Right lobe of liver (tissue), 6 donors: Measurements from ENCODE around the gene SHC3. TPM values are rescaled to one million over a fixed set of nuclear protein-coding genes. Genes with fewer than 3 reads are reported as not detected.

Experiments used
- ATAC-seq, 4 donors: fragments of 200-7000 bp; cut with Tn5 transposase; one replicate each; pipeline ENCODE4 v1.9.1; 2020; ENCODE audit warnings: mild to moderate bottlenecking in 4 of 4, moderate library complexity in 4 of 4
- DNase-seq, 3 donors: peaks; one replicate each; pipeline ENCODE4 v3.0.0-alpha.2; 2020
- H3K27ac ChIP-seq, 3 donors: fragments of 200-600 bp; one replicate each; pipeline ENCODE4 v1.8.0; 2022
- H3K27me3 ChIP-seq, 2 donors: fragments of 200-600 bp; one replicate each; pipeline ENCODE4 v1.8.0; 2022
- H3K36me3 ChIP-seq, 4 donors: fragments of 200-600 bp; sonication (generic) in 1 of 4; one replicate each; pipeline versions ENCODE4 v1.5.1 to v1.8.0; 2017 to 2022; ENCODE audit warnings: control low read depth in 1 of 4
- H3K4me1 ChIP-seq, 4 donors: fragments of 200-600 bp; sonication (generic) in 1 of 4; one replicate each; pipeline versions ENCODE4 v1.5.1 to v1.8.0; 2017 to 2022; ENCODE audit warnings: control low read depth in 1 of 4
- H3K4me3 ChIP-seq, 3 donors: fragments of 200-600 bp; one replicate each; pipeline ENCODE4 v1.8.0; 2022
- H3K9me3 ChIP-seq, 4 donors: fragments of 200-600 bp; sonication (generic) in 1 of 4; one replicate each; pipeline versions ENCODE4 v1.5.1 to v1.8.0; 2017 to 2022; ENCODE audit warnings: control low read depth in 1 of 4
- POLR2A ChIP-seq: fragments of 450-650 bp; IDR thresholded peaks from one replicate; pipeline ENCODE4 v1.6.1; 2017; ENCODE audit warnings: antibody characterized with exemption, mild to moderate bottlenecking
- WGBS: methylation state at CpG from one replicate; pipeline ENCODE4 v1.1.6; 2018; ENCODE audit warnings: low coverage, low lambda C conversion rate; ENCODE audit not compliant: insufficient coverage; ENCODE audit errors: missing lambda C conversion rate; 5-methylcytosine and 5-hydroxymethylcytosine counted together
- intact Hi-C, 2 donors: fragments of 100-400 bp; cut with DNase I; formaldehyde crosslinking; loops; one replicate each; pipeline versions ENCODE4 v1.11.2 to v1.14.1; 2022
- total RNA-seq, 6 experiments: library from RNA; depleted of rRNA in 2 of 6; stranded (reverse); fragments of >200 nt in 2 of 6; fragmentation: NEBNext Ultra II Directional in 3 of 6; extraction: Animal tissue kit (Norgen Biotek cat#: 25700) in 3 of 6; gene quantifications; one replicate each; pipeline versions ENCODE4 v1.1.0 to v1.2.4, GENCODE V29; 2016 to 2023
- TF ChIP-seq, protein P1 (sequence below), 4 donors: fragments of 200-600 bp in 3 of 4; fragments of 450-650 bp in 1 of 4; IDR thresholded peaks; one replicate each; pipeline versions ENCODE4 v1.5.1 to v1.8.0; 2016 to 2022; ENCODE audit warnings: antibody characterized with exemption in 4 of 4, mild to moderate bottlenecking in 2 of 4
- donor health status: DM: no; HTN: yes; CAD: no.
- donor health status: DM: no; HTN: no; CAD: no.
- donor health status: DM: no; HTN: no; CAD: no.
- donor health status: DM: no; HTN: yes; CAD: no.
- donor health status: DM: no; HTN: yes; CAD: no.

SHC3 gene
- total RNA-seq, 6 experiments from 2014 or later = 0.05 to 0.35 (median 0.17) TPM

- Histone ChIP-seq H3K27me3 (no peaks in the 10 kb centered on the region), H3K4me3 (no peak overlapping the region), H3K9me3 (no peaks in the 10 kb centered on the region), H3K4me1 (no peaks in the 10 kb centered on the region), H3K36me3 (no peaks in the 10 kb centered on the region), H3K27ac (no peak overlapping the region)
- WGBS = 87% methylated on average over 3 of the region's 3 CpGs
- intact Hi-C loops = no loop called here
- DNase-seq = no peak
- ATAC-seq = no peak
- TF ChIP-seq, protein P1, sequence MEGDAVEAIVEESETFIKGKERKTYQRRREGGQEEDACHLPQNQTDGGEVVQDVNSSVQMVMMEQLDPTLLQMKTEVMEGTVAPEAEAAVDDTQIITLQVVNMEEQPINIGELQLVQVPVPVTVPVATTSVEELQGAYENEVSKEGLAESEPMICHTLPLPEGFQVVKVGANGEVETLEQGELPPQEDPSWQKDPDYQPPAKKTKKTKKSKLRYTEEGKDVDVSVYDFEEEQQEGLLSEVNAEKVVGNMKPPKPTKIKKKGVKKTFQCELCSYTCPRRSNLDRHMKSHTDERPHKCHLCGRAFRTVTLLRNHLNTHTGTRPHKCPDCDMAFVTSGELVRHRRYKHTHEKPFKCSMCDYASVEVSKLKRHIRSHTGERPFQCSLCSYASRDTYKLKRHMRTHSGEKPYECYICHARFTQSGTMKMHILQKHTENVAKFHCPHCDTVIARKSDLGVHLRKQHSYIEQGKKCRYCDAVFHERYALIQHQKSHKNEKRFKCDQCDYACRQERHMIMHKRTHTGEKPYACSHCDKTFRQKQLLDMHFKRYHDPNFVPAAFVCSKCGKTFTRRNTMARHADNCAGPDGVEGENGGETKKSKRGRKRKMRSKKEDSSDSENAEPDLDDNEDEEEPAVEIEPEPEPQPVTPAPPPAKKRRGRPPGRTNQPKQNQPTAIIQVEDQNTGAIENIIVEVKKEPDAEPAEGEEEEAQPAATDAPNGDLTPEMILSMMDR (IDR thresholded peaks at IDR 0.05) = no peak
- TF ChIP-seq POLR2A = no peak
Measured at GRCh38 chr9:89149726-89150125, 28.9 kb downstream of the SHC3 start.

DNA sequence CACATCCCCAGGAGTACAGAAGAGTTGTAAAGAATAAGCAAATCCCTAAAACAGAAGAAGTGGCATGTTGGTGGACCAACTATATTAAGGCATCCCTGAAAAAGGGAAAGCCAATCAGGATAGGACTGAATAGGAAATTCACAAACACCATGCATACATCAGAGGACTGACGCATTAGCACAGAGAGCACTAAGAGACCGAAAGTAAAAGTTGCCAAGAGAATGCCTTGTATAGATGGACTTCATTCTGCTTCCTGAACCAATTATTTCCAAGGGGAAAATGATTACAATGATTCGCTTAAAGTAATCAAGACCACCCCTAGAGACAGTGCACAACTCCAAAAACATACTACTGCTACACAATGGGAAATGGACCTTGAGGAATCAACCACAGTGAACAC, 33.5 kb downstream of the SHC3 start:
- 70% methylated on average over 3 of the region's 3 CpGs for WGBS
- no peaks in the 10 kb centered on the region for H3K36me3 ChIP-seq
- intact Hi-C loops = no loop called here
- no peaks in the 10 kb centered on the region for H3K9me3 ChIP-seq
- no peak overlapping the region for H3K27ac ChIP-seq
- no peak for ATAC-seq
- DNase-seq = no peak
- no peak for TF ChIP-seq POLR2A
- TF ChIP-seq, protein P1 (IDR thresholded peaks at IDR 0.05) = no peak
- H3K4me1 ChIP-seq = no peaks in the 10 kb centered on the region
- no peak overlapping the region for H3K4me3 ChIP-seq
- H3K27me3 ChIP-seq = no peaks in the 10 kb centered on the region

- no peak for ATAC-seq
- no peak for TF ChIP-seq POLR2A
- TF ChIP-seq, protein P1 (IDR thresholded peaks at IDR 0.05) = no peak
Measured at GRCh38 chr9:89144238-89144637, 34.4 kb downstream of the SHC3 start.

DNA sequence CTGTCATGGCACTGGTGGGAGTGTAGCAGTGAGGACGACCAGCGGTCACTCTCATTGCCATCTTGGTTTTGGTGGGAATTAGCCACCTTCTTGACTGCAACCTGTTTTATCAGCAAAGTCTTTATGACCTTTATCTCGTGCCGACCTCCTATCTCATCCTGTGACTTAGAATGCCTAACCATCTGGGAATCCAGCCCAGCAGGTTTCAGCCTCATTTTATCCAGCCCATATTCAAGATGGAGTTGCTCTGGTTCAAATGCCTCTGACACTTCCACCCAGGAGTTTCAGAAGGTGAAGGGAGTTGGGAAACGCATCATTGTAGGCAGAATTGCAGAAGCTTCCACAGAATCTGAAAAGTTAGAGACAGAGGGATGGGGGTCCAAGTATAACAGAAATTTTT, 35.4 kb downstream of the SHC3 start:
- intact Hi-C loops = no loop called here
- DNase-seq (no peak), ATAC-seq (no peak)
- H3K27me3 ChIP-seq = no peaks in the 10 kb centered on the region
- TF ChIP-seq, protein P1 (IDR thresholded peaks at IDR 0.05) = no peak
- TF ChIP-seq POLR2A = no peak
- H3K4me3 ChIP-seq = no peak overlapping the region
- H3K36me3 ChIP-seq = no peaks in the 10 kb centered on the region
- no peak overlapping the region for H3K27ac ChIP-seq
- H3K9me3 ChIP-seq = no peaks in the 10 kb centered on the region
- H3K4me1 ChIP-seq = no peaks in the 10 kb centered on the region
- 57% methylated on average over 3 of the region's 5 CpGs for WGBS

More at GRCh38 chr9:89144238-89144637, 34.4 kb downstream of the SHC3 start:
- Histone ChIP-seq H3K4me1 (no peaks in the 10 kb centered on the region), H3K9me3 (no peaks in the 10 kb centered on the region), H3K4me3 (no peak overlapping the region), H3K36me3 (no peaks in the 10 kb centered on the region), H3K27ac (no peak overlapping the region), H3K27me3 (no peaks in the 10 kb centered on the region)
- intact Hi-C loops = no loop called here
- 70% methylated on average over 2 of the region's 2 CpGs for WGBS
- DNase-seq = no peak

GRCh38 chr9:89139455-89139854, 39.2 kb downstream of the SHC3 start:
- no peaks in the 10 kb centered on the region for H3K36me3 ChIP-seq
- ATAC-seq (no peak), DNase-seq (no peak)
- TF ChIP-seq, protein P1 (IDR thresholded peaks at IDR 0.05) = no peak
- TF ChIP-seq POLR2A = no peak
- H3K27ac ChIP-seq = no peak overlapping the region
- no peaks in the 10 kb centered on the region for H3K9me3 ChIP-seq
- H3K27me3 ChIP-seq = no peaks in the 10 kb centered on the region
- H3K4me3 ChIP-seq = no peak overlapping the region
- WGBS = 93% methylated on average over 1 of the region's 1 CpG
- H3K4me1 ChIP-seq = no peaks in the 10 kb centered on the region
- intact Hi-C loops = no loop called here
